ENCODE results near the gene PPP2R2B. TPM values are rescaled to one million over a fixed set of nuclear protein-coding genes. Genes with fewer than 3 reads are reported as not detected.

The PPP2R2B gene
- total RNA-seq, 3 donors from 2014 or later (not counting 1 experiment from before 2014, with no cell fraction given) = 44.9 to 68.3 (median 63.7) TPM

GRCh38 chr5:146920351-146920881, 41.9 kb upstream of the PPP2R2B start:
- Histone ChIP-seq H3K27ac (ENCODE audit: low read length) (no peak overlapping the region), H3K36me3 (ENCODE audit: control insufficient read depth, insufficient read depth, low read length) (no peaks in the 10 kb centered on the region), H3K9me3 (ENCODE audit: control insufficient read depth, insufficient read depth, low read length) (no peaks in the 10 kb centered on the region), H3K4me3 (ENCODE audit: low read length) (no peak overlapping the region), H3K27me3 (ENCODE audit: control insufficient read depth, insufficient read depth, low read length) (no peaks in the 10 kb centered on the region), H3K4me1 (ENCODE audit: control insufficient read depth, insufficient read depth, low read length) (no peaks in the 10 kb centered on the region)
- no peak overlapping the region for H3K27ac Mint-ChIP-seq
- DNase-seq = no peak
- no peaks in the 10 kb centered on the region for H3K9me3 Mint-ChIP-seq
- no peak overlapping the region for H3K4me3 Mint-ChIP-seq
- ATAC-seq = no peak
- peaks cover 0 to 7% of the 10 kb centered on the region in 2 donors for H3K27me3 Mint-ChIP-seq (ENCODE audit: low read depth in 2 of 2)
- no peak for TF ChIP-seq CTCF (IDR thresholded peaks at IDR 0.05)
- 72% methylated on average over 6 of the region's 7 CpGs for WGBS (ENCODE audit: insufficient coverage)
- no peaks in the 10 kb centered on the region for H3K36me3 Mint-ChIP-seq
- peaks cover 23 to 24% of the 10 kb centered on the region in 2 donors for H3K4me1 Mint-ChIP-seq
- intact Hi-C loops (cut with micrococcal nuclease) = no loop called here

GRCh38 chr5:146919304-146919703, 40.7 kb upstream of the PPP2R2B start:
- H3K27me3 ChIP-seq (ENCODE audit: control insufficient read depth, insufficient read depth, low read length) = no peaks in the 10 kb centered on the region
- H3K4me1 ChIP-seq (ENCODE audit: control insufficient read depth, insufficient read depth, low read length) = no peaks in the 10 kb centered on the region
- 93% methylated on average over 2 of the region's 2 CpGs for WGBS (ENCODE audit: insufficient coverage)
- Mint-ChIP-seq H3K27ac (peak overlapping the region in 1 of 2 donors; percentile 58), H3K27me3 (ENCODE audit: low read depth in 2 of 2) (peaks cover 0 to 7% of the 10 kb centered on the region in 2 donors), H3K9me3 (no peaks in the 10 kb centered on the region), H3K4me1 (peaks cover 29 to 33% of the 10 kb centered on the region in 2 donors), H3K36me3 (no peaks in the 10 kb centered on the region), H3K4me3 (no peak overlapping the region)
- H3K9me3 ChIP-seq (ENCODE audit: control insufficient read depth, insufficient read depth, low read length) = no peaks in the 10 kb centered on the region
- peak; percentile 75 to 88 (median 88) for ATAC-seq
- no peaks in the 10 kb centered on the region for H3K36me3 ChIP-seq (ENCODE audit: control insufficient read depth, insufficient read depth, low read length)
- H3K27ac ChIP-seq (ENCODE audit: low read length) = no peak overlapping the region
- TF ChIP-seq CTCF (IDR thresholded peaks at IDR 0.05) = no peak
- intact Hi-C loops (cut with micrococcal nuclease) = loop anchor here (5.0 kb wide), 1 partner anchor 42 kb away; the partner anchor contains the start of gene PPP2R2B
- DNase-seq = peak in 1 of 2 donors; percentile 8
- H3K4me3 ChIP-seq (ENCODE audit: low read length) = no peak overlapping the region

- no peak for TF ChIP-seq CTCF (IDR thresholded peaks at IDR 0.05)
- Histone ChIP-seq H3K4me1 (ENCODE audit: control insufficient read depth, insufficient read depth, low read length) (no peaks in the 10 kb centered on the region), H3K27ac (ENCODE audit: low read length) (no peak overlapping the region), H3K4me3 (ENCODE audit: low read length) (no peak overlapping the region), H3K9me3 (ENCODE audit: control insufficient read depth, insufficient read depth, low read length) (no peaks in the 10 kb centered on the region), H3K36me3 (ENCODE audit: control insufficient read depth, insufficient read depth, low read length) (no peaks in the 10 kb centered on the region), H3K27me3 (ENCODE audit: control insufficient read depth, insufficient read depth, low read length) (no peaks in the 10 kb centered on the region)
- Mint-ChIP-seq H3K27me3 (ENCODE audit: low read depth in 2 of 2) (peaks cover 0 to 7% of the 10 kb centered on the region in 2 donors), H3K36me3 (no peaks in the 10 kb centered on the region), H3K9me3 (no peaks in the 10 kb centered on the region), H3K4me1 (peaks cover 30 to 33% of the 10 kb centered on the region in 2 donors), H3K4me3 (no peak overlapping the region), H3K27ac (no peak overlapping the region)
- intact Hi-C loops (cut with micrococcal nuclease) = loop anchor here (5.0 kb wide), 1 partner anchor 41 kb away; the partner anchor contains the start of gene PPP2R2B
- no CpG with 5 or more reads among the region's 1 CpG for WGBS (ENCODE audit: insufficient coverage)
- no peak for ATAC-seq
- no peak for DNase-seq
Observed at GRCh38 chr5:146917931-146918330, 39.4 kb upstream of the PPP2R2B start.

GRCh38 chr5:146912874-146913273, 34.3 kb upstream of the PPP2R2B start:
- DNase-seq (no peak), ATAC-seq (no peak)
- Mint-ChIP-seq H3K27me3 (ENCODE audit: low read depth in 2 of 2) (no peaks in the 10 kb centered on the region), H3K9me3 (no peaks in the 10 kb centered on the region), H3K36me3 (no peaks in the 10 kb centered on the region), H3K4me1 (peaks cover 25 to 27% of the 10 kb centered on the region in 2 donors), H3K27ac (no peak overlapping the region), H3K4me3 (no peak overlapping the region)
- no peaks in the 10 kb centered on the region for H3K36me3 ChIP-seq (ENCODE audit: control insufficient read depth, insufficient read depth, low read length)
- no peak for TF ChIP-seq CTCF (IDR thresholded peaks at IDR 0.05)
- intact Hi-C loops (cut with micrococcal nuclease) = no loop called here
- H3K9me3 ChIP-seq (ENCODE audit: control insufficient read depth, insufficient read depth, low read length) = no peaks in the 10 kb centered on the region
- no peaks in the 10 kb centered on the region for H3K27me3 ChIP-seq (ENCODE audit: control insufficient read depth, insufficient read depth, low read length)
- H3K4me3 ChIP-seq (ENCODE audit: low read length) = no peak overlapping the region
- H3K27ac ChIP-seq (ENCODE audit: low read length) = no peak overlapping the region
- 93% methylated on average over 3 of the region's 3 CpGs for WGBS (ENCODE audit: insufficient coverage)
- no peaks in the 10 kb centered on the region for H3K4me1 ChIP-seq (ENCODE audit: control insufficient read depth, insufficient read depth, low read length)

Measured in natural killer cell (primary cell).